ENCODE data around the gene VPS33B.

DNA sequence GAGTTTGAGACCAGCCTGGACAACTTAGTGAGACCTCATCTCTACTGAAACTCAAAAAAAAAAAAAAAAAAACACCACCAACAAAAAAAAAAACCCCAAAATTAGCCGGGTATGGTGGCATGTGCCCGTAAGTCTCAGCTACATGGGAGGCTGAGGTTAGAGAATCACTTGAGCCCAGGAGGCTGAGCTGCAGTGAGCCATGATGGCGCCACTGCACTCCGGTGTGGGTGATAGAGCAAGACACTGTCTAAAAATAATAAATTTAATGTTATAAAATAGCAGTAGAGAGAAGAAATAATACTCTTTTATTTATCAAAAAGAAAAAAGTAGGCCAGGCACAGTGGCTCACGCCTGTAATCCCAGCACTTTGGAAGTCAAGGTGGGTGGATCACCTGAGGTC lies 50.3 kb downstream of the VPS33B start:
- TF ChIP-seq, protein P1, sequence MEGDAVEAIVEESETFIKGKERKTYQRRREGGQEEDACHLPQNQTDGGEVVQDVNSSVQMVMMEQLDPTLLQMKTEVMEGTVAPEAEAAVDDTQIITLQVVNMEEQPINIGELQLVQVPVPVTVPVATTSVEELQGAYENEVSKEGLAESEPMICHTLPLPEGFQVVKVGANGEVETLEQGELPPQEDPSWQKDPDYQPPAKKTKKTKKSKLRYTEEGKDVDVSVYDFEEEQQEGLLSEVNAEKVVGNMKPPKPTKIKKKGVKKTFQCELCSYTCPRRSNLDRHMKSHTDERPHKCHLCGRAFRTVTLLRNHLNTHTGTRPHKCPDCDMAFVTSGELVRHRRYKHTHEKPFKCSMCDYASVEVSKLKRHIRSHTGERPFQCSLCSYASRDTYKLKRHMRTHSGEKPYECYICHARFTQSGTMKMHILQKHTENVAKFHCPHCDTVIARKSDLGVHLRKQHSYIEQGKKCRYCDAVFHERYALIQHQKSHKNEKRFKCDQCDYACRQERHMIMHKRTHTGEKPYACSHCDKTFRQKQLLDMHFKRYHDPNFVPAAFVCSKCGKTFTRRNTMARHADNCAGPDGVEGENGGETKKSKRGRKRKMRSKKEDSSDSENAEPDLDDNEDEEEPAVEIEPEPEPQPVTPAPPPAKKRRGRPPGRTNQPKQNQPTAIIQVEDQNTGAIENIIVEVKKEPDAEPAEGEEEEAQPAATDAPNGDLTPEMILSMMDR (IDR thresholded peaks at IDR 0.05; ENCODE audit: low read depth, low read length, missing input control) = no peak
- TF ChIP-seq SP1 (IDR thresholded peaks at IDR 0.05) (no peak), REST (IDR thresholded peaks at IDR 0.05) (no peak), EGR1 (IDR thresholded peaks at IDR 0.05; ENCODE audit: low read depth in 2 of 2) (no peak), TAF1 (conservative IDR thresholded peaks at IDR 0.05) (no peak), RAD21 (IDR thresholded peaks at IDR 0.05) (no peak), HNF4A (conservative IDR thresholded peaks at IDR 0.05) (no peak)
- TF ChIP-seq, protein P2, sequence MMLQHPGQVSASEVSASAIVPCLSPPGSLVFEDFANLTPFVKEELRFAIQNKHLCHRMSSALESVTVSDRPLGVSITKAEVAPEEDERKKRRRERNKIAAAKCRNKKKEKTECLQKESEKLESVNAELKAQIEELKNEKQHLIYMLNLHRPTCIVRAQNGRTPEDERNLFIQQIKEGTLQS (IDR thresholded peaks at IDR 0.05) = no peak
- TF ChIP-seq, protein P3, sequence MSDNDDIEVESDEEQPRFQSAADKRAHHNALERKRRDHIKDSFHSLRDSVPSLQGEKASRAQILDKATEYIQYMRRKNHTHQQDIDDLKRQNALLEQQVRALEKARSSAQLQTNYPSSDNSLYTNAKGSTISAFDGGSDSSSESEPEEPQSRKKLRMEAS (IDR thresholded peaks at IDR 0.05) = no peak
- TF ChIP-seq, protein P4, sequence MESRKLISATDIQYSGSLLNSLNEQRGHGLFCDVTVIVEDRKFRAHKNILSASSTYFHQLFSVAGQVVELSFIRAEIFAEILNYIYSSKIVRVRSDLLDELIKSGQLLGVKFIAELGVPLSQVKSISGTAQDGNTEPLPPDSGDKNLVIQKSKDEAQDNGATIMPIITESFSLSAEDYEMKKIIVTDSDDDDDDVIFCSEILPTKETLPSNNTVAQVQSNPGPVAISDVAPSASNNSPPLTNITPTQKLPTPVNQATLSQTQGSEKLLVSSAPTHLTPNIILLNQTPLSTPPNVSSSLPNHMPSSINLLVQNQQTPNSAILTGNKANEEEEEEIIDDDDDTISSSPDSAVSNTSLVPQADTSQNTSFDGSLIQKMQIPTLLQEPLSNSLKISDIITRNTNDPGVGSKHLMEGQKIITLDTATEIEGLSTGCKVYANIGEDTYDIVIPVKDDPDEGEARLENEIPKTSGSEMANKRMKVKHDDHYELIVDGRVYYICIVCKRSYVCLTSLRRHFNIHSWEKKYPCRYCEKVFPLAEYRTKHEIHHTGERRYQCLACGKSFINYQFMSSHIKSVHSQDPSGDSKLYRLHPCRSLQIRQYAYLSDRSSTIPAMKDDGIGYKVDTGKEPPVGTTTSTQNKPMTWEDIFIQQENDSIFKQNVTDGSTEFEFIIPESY (IDR thresholded peaks at IDR 0.05) = no peak
